Neuron (in vitro differentiated cells): ENCODE results near the gene MEIOB.

Experiments
- H2AFZ ChIP-seq: one replicate; pipeline ENCODE4 v1.6.1; 2013; ENCODE audit warnings: low read depth, mild to moderate bottlenecking, inconsistent platforms, low read length, moderate library complexity
- H3K27me3 ChIP-seq: one replicate; pipeline ENCODE4 v1.6.1; 2013; ENCODE audit warnings: low read length; ENCODE audit not compliant: insufficient read depth
- H3K36me3 ChIP-seq: one replicate; pipeline ENCODE4 v1.6.1; 2013; ENCODE audit warnings: low read length; ENCODE audit not compliant: insufficient read depth
- H3K4me1 ChIP-seq: one replicate; pipeline ENCODE4 v1.6.1; 2013; ENCODE audit warnings: low read length; ENCODE audit not compliant: insufficient read depth
- H3K4me3 ChIP-seq: 2 replicates; pipeline ENCODE4 v1.5.1; 2013; ENCODE audit warnings: mild to moderate bottlenecking, low read length, moderate library complexity
- H3K9me3 ChIP-seq: one replicate; pipeline ENCODE4 v1.6.1; 2013; ENCODE audit warnings: low read length

The MEIOB gene

DNA sequence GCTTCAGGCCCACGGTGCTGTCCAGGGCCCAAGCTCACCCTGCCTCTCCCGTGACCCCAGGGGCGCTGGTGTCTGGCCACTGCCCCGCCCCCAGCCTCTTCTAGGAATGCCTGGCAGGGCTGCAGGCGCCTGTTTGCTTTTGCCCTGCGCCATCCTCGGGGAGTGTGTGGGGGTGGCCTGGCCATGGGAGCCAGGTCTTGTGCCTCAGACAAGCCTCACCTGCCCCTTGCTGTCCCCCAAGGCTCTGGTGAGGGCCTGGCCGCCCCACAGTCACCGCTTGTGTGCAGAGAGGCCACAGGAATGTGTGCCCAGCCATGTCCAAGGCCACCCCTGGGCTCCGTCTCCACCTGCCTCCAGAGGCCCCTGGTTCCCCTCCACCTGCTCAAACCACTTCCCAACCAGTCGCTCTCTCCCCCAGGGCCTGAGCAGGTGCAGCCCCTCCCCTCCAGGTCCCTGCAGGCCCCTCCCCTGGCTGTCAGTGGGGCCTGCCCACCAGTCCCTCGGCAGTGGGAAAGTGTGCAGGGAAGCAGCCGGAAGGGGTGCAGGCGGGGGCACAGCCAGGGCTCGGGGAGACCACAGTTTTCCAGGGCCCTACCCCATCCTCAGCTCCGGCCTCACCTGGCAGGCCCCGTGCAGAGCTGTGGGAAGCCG, 77.6 kb downstream of the MEIOB start:
- Histone ChIP-seq H3K27me3 (no peaks in the 10 kb centered on the region), H3K9me3 (no peaks in the 10 kb centered on the region), H3K36me3 (peaks cover 10% of the 10 kb centered on the region), H3K4me3 (no peak overlapping the region), H2AFZ (no peak overlapping the region), H3K4me1 (no peaks in the 10 kb centered on the region)

DNA sequence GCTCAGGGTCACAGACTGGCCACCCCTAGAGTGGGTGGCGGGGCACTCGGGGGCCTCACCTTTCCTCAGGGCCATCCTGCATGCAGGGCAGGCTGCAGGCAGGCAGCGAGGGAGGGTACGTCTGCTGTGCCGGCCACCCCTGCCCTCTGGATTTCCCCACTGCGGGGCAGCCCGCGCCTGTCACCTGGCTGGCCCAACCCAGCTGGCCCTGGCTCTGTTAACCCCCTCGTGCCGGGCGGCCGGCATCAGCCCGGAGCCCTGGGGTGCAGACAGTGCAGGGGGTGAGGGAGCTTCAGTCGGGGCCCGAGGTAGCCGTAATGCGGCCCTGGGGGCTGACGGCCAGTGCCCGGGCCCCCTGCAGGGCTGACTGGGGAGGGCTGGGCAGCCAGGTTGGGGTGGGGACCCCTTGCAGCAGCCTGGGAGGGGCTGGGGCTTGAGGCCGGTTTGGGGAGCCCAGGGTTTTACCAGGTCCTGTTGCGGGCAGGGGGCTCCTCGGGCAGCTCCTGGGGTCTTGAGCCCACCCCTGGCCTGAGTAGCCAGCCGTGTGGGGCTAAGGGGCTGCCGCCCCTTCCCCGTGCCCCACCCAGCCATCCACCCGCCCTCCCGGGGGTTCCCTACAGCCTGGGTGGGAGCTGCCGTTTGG, 78.3 kb downstream of the MEIOB start, which contains the start of gene IGFALS:
TSS of gene IGFALS (minus strand) at position 128 of the 643 bp plus-strand sequence. CDS start at position 75, 53 bp downstream.
- no peaks in the 10 kb centered on the region for H3K9me3 ChIP-seq
- no peak within 1 kb of the TSS for H2AFZ ChIP-seq
- peaks cover 16% of the 10 kb centered on the region for H3K36me3 ChIP-seq
- no peak within 1 kb of the TSS for H3K4me3 ChIP-seq
- no peaks in the 10 kb centered on the region for H3K4me1 ChIP-seq
- no peaks in the 10 kb centered on the region for H3K27me3 ChIP-seq

DNA sequence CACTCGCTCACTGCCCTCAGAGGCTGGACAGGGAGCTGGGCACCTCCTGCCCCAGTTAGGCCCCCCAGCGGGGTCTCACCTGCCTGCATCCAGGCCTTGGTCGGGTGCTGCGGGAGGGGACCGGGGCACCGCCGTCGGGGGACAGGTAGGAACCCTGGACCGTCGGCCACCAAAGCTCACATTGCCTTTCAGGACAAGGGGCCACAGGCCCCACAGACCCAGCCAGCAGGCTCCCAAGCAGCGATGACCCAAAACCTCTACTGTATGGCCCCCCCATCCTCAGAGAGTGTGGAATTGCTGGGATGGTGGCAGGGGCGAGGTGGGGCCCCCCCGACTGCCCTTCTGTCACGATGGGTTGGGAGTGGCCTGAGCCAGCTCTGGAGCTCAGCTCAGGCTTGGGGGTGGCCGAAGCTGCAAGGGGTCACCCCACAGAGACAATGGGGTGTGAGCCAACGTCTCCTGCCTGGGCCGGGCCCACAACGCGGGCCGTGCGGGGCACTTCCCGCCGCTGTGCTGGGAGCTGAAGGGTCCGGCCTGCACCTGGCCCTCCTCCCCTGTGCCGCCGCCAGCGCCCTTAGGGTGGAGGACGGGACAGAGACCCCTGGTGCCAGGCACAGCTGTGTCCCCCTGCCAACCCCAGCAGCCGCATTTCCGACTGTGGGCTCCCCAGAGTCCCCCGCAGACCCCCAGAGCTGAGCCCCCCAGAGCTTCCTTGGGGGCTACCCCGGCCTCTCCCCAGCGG, 79.0 kb downstream of the MEIOB start:
- Histone ChIP-seq H3K36me3 (peaks cover 22% of the 10 kb centered on the region), H3K4me1 (no peaks in the 10 kb centered on the region), H3K4me3 (no peak overlapping the region), H2AFZ (no peak overlapping the region), H3K9me3 (no peaks in the 10 kb centered on the region), H3K27me3 (no peaks in the 10 kb centered on the region)

DNA sequence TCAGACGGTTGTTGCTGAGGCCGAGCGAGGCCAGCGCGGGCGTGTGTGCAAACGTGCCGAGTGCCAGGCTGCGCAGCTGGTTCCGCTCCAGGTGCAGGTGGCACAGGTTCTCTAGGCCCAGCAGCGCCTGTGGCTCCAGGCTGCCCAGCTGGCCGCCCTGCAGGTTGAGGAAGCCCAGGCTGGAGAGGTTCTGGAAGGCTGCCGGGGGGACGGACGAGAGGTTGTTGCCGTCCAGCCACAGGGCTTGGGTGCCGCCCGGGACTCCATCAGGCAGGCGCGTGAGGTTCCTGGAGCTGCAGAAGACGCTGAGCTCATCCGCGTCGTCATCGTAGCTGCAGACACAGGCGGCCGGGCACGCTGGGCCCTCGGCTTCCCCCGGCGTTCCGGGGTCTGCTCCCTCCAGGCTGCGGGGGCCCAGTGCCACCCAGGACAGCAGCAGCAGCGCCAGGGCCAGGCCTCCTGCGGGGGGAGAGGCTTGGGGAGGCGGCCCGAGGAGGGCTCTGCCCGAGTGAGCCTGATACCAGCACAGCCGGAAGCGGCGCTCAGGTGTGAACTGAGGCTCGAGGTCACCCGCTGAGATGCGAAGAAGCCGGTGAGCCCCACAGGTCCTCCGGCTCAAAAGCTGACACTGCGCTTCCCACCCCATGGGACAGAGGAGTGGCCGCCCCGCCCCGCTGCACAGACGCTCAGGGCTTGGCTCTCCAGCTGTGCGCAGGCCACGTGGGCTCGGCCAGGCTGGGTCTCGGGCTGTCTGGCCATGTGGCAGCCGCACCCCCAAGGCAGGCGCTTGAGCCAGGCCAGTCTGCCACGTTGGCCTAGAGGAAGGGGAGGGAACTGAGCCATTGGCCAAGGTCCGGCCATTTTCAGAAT, 79.8 kb downstream of the MEIOB start:
- Histone ChIP-seq H3K4me3 (no peak overlapping the region), H2AFZ (no peak overlapping the region), H3K36me3 (peaks cover 29% of the 10 kb centered on the region), H3K27me3 (no peaks in the 10 kb centered on the region), H3K4me1 (no peaks in the 10 kb centered on the region), H3K9me3 (no peaks in the 10 kb centered on the region)

DNA sequence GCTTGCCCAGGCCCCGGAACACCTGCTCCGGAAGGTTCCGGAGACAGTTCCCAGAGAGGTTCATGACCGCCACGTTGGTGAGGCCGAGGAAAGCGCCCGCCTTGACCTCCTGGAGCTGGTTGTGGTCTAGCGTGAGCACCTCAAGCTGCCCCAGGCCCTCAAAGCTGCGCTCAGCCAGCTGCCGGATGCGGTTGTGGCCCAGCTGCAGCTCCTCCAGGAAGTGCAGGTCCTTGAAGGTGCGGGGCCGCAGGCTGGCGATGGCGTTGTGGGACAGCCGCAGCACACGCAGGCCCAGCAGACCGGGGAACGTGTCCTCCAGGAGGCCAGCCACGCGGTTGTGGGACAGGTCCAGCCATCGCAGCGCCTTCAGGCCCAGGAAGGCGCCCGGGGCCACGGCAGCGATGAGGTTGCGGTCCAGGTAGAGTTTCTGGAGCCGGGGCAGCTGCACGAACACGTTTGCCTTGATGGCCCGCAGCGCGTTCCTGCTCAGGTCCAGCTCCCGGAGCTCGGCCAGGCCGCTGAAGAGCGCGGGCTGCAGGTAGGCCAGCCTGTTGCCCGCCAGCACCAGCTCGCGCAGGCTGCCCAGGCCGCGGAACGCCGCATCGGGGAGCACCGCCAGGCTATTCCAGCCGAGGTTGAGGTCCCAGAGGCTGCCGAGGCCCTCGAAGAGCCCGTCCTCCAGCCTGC, 80.6 kb downstream of the MEIOB start:
- peaks cover 36% of the 10 kb centered on the region for H3K36me3 ChIP-seq
- H2AFZ ChIP-seq, result no peak overlapping the region
- H3K4me3 ChIP-seq, result no peak overlapping the region
- no peaks in the 10 kb centered on the region for H3K9me3 ChIP-seq
- no peaks in the 10 kb centered on the region for H3K4me1 ChIP-seq
- no peaks in the 10 kb centered on the region for H3K27me3 ChIP-seq

DNA sequence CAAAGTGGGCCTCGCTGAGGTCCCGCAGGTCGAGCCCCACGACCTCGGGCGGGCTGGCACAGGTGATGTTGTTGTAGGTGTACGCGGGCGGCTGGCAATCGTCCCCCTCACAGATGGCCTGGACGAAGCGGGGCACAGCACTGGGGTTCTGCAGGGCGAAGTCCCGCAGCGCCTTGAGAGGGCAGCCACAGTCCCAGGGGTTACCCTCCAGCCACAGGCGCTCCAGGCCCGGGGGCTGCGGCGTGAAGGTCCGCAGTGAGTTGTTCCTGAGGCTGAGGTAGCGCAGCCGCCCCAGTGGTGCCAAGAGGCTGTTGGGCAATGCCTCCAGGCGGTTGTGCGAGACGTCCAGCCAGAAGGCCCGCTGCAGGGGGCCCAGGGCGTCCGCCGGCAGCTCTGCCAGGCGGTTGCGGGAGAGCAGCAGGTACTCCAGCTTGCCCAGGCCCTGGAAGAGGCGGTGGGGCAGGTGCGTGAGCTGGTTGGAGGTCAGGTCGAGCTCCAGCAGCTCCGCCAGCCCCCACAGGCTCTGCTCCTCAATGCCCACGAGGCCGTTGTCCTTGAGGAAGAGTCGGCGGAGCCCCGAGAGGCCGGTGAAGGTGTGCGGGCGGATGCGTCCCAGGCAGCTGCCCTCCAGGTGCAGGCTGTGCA, 81.2 kb downstream of the MEIOB start:
- Histone ChIP-seq H3K4me3 (no peak overlapping the region), H3K9me3 (no peaks in the 10 kb centered on the region), H2AFZ (no peak overlapping the region), H3K4me1 (no peaks in the 10 kb centered on the region), H3K27me3 (no peaks in the 10 kb centered on the region), H3K36me3 (peaks cover 37% of the 10 kb centered on the region)

DNA sequence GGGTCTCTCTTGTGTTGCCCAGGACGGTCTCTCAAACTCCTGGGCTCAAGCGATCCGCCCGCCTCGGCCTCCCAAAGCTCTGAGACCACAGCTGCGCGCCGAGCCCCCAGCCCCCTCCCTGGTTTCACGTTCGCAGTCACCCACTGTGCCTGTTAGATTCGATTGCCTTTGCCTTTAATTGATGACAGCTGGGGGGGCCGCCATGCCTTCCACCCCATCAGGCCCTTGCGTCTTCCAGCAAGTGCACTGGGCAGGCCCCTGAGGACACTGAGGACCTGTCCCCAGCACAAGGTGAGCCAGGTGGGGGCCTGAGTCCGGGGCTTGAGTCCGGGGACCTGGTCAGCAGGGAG, 81.7 kb downstream of the MEIOB start:
- no peak overlapping the region for H2AFZ ChIP-seq
- H3K4me1 ChIP-seq, result no peaks in the 10 kb centered on the region
- H3K36me3 ChIP-seq, result peaks cover 42% of the 10 kb centered on the region
- no peak overlapping the region for H3K4me3 ChIP-seq
- no peaks in the 10 kb centered on the region for H3K9me3 ChIP-seq
- no peaks in the 10 kb centered on the region for H3K27me3 ChIP-seq

DNA sequence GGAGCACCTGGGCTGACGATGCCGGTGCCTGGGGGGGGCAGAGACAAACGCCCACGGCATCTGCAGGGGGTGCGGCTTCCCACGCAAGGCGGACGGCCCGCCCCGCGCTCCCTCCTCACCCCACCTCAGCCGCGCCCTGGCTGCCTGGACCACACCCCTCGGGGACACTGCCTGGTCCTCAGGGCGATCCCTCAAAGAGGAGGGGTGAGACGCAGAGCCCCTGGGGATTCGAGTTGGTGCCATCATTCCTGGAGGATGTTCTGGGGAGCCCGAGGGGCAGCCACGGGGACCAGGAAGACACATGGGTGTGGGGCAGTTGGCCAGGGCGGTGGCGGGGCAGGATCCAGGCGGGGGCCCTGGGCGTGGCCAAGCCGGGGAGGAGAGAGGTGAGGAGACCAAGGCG, 82.3 kb downstream of the MEIOB start:
- no peaks in the 10 kb centered on the region for H3K4me1 ChIP-seq
- no peak overlapping the region for H3K4me3 ChIP-seq
- H3K27me3 ChIP-seq, result no peaks in the 10 kb centered on the region
- no peak overlapping the region for H2AFZ ChIP-seq
- no peaks in the 10 kb centered on the region for H3K9me3 ChIP-seq
- peaks cover 45% of the 10 kb centered on the region for H3K36me3 ChIP-seq

DNA sequence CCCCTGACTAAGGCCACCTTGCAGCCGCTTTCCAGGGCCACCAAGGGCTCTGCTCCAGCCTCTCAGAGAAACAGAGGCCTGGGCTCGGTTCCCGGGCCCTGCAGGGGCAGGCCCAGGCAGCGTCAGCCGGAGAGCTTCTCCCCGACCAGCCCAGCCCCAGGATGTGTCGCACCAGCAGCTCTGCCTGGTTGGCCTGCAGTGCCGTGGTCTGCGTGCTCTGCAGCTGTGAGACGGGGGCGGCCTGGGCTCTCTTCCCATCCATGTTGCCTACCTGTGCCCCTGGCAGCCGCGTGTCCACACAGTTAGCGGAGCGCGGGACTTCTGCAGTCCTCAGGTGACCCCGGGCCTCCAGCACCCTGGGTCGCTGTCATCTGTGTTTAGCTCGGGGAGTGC, 83.3 kb downstream of the MEIOB start:
- Histone ChIP-seq H3K4me1 (peaks cover 5% of the 10 kb centered on the region), H3K27me3 (no peaks in the 10 kb centered on the region), H3K4me3 (no peak overlapping the region), H3K9me3 (no peaks in the 10 kb centered on the region), H3K36me3 (peaks cover 45% of the 10 kb centered on the region), H2AFZ (no peak overlapping the region)

DNA sequence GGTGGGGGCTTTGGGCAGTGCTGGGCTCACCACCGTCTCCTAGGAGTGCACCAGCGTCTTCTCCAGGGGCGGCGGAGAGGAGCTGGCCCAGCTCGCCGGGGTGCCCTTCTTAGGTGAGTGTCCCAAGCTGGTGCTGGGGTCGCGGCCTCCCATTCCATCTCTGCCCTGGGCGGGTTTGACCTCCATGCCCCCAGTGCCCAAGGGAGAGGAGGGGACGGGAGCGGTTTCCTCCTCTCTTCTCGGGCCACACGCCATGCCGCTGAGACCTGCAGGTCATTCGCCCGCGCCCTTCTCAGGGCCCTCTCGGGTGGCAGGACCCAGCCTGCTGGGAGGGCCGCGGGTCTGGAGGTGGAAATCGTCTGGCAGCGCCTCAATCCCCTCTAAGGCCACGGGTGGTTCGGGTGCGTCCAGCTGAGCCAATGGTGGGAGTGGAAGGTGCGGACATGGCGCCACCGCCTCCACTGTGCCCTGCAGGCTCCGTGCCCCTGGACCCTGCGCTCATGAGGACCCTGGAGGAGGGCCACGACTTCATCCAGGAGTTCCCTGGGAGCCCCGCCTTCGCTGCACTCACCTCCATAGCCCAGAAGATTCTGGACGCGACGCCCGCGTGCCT, 83.8 kb downstream of the MEIOB start:
- no peak overlapping the region for H3K4me3 ChIP-seq
- peaks cover 45% of the 10 kb centered on the region for H3K36me3 ChIP-seq
- no peaks in the 10 kb centered on the region for H3K9me3 ChIP-seq
- no peak overlapping the region for H2AFZ ChIP-seq
- peaks cover 5% of the 10 kb centered on the region for H3K4me1 ChIP-seq
- H3K27me3 ChIP-seq, result no peaks in the 10 kb centered on the region

DNA sequence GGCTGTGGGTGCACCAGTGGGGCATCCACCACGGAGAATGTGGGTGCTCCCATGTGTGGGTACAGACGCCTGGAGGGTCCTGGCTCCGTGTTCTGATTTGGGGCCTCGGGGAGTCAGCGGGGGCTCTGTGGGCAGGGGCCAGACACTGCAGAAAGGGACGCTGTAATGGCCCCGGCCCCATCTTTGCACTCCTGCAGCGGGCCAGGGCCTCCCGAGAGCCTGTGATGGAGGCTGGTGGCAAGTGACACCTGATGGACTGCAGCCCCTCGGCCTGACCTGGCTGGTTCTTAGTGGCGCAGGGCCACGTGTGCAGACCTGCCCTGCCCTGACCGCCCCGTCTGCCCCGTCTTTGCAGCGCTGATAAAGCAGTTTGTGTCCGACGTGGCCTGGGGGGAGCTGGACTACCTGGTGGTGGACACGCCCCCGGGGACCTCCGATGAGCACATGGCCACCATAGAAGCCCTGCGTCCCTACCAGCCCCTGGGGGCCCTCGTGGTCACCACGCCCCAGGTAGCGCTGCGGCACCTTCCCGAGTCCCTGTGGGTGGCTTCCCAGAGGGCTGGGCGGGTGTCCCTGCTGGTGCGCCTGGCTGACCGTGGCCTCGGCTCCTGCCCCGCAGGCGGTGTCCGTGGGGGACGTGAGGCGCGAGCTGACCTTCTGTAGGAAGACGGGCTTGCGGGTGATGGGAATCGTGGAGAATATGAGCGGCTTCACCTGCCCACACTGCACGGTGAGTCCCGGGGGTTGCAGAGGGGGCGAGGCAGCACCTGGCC, 84.5 kb downstream of the MEIOB start:
- no peak overlapping the region for H3K4me3 ChIP-seq
- H3K27me3 ChIP-seq, result no peaks in the 10 kb centered on the region

More for the DNA sequence above, 84.5 kb downstream of the MEIOB start:
- Histone ChIP-seq H3K4me1 (peaks cover 5% of the 10 kb centered on the region), H3K36me3 (peaks cover 45% of the 10 kb centered on the region), H3K9me3 (no peaks in the 10 kb centered on the region), H2AFZ (no peak overlapping the region)
